ENCODE results near the gene TMEM116. TPM values are rescaled to one million over a fixed set of nuclear protein-coding genes. Genes with fewer than 3 reads are reported as not detected.
"Not testable (repeated sequence)": the region's sequence is repeated elsewhere in the genome, so short reads cannot be mapped to it uniquely, and the experiment has no call there.

TMEM116 gene
- total and polyA plus RNA-seq, 2 of the 4 experiments (the other 2 are of a cell fraction) = 5.5 to 8.4 TPM

DNA sequence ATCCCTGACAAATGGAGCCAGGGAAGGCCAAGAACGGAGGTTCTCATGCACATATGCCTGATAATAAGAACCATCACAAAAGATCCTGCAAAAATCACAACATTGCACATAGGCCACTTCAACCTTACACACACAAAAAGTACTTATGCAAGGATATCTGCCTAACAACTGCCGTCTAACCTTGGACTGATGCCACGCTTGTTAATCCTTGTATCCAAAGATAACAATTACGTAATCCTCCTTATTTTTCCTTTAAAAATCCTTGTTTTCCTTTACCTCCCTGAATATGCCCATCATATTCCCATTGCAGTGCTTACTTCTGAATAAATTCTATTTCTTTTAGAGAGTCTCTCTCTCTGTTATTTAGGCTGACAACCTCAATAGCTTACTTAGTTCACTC, 59.5 kb downstream of the TMEM116 start:
- no peak overlapping the region for H4K91ac ChIP-seq (ENCODE audit: insufficient read depth, low read depth, low read length)
- H2BK120ac ChIP-seq (ENCODE audit: low read depth, low read length) = no peak overlapping the region
- 76% methylated on average over 3 of the region's 4 CpGs; no CpG with 5 or more reads in 1 of the 2 experiments for WGBS, 2 experiments (ENCODE audit: extremely low coverage in 2 of 2, insufficient read length in 1 of 2)
- H3K9me1 ChIP-seq (ENCODE audit: insufficient read depth, low read length) = no peaks in the 10 kb centered on the region
- ChIA-PET CTCF (no interaction called here), POLR2A (ENCODE audit: unreplicated experiment) (no interaction called here)
- intact Hi-C loops (cut with micrococcal nuclease) (no loop called here), dilution Hi-C loops (cut with HindIII; ENCODE audit: low sequenced_read_pairs, unreplicated experiment) (no loop called here), in situ Hi-C loops (cut with MboI; ENCODE audit: low sequenced_read_pairs) (no loop called here)
- no peak overlapping the region for H2BK15ac ChIP-seq (ENCODE audit: low read depth, low read length)
- BruUV-seq (replicated peaks) = no TSS peak
- H2AK5ac ChIP-seq (ENCODE audit: low read depth, low read length) = no peak overlapping the region
- H3K23ac ChIP-seq (ENCODE audit: low read depth, low read length) = no peak overlapping the region
- no peaks in the 10 kb centered on the region for H3K36me3 ChIP-seq (ENCODE audit: control insufficient read depth, insufficient read depth, low read length)
- H3K56ac ChIP-seq (ENCODE audit: extremely low read depth, insufficient read depth, low read length) = no peak overlapping the region
- H4K8ac ChIP-seq (ENCODE audit: low read depth in 2 of 2, low read length in 2 of 2) = no peak overlapping the region
- H3K9me3 ChIP-seq (ENCODE audit: control insufficient read depth, insufficient read depth, low read length) = peaks cover 2% of the 10 kb centered on the region
- no peaks in the 10 kb centered on the region for H3K4me1 ChIP-seq (ENCODE audit: control insufficient read depth, insufficient read depth, low read length)
- no peak overlapping the region for H3K4ac ChIP-seq (ENCODE audit: low read depth, low read length)
- H3K79me1 ChIP-seq (ENCODE audit: low read depth in 1 of 2, low read length in 2 of 2) = no peaks in the 10 kb centered on the region
- H3K14ac ChIP-seq (replicated peaks; ENCODE audit: low read depth, low read length) = no peak overlapping the region
- no peak overlapping the region for H3K9ac ChIP-seq (ENCODE audit: low read depth, low read length)
- H3K4me2 ChIP-seq (ENCODE audit: low read depth, low read length) = no peak overlapping the region
- DNase-seq (peak; percentile 11), ATAC-seq (ENCODE audit: low read depth) (no peak)
- H2AK9ac ChIP-seq (replicated peaks; ENCODE audit: low read depth, low read length, poor library complexity) = no peak overlapping the region
- no peaks in the 10 kb centered on the region for H3K27me3 ChIP-seq (ENCODE audit: control insufficient read depth, insufficient read depth, low read length)
- no peak overlapping the region for H2BK20ac ChIP-seq (ENCODE audit: low read depth, low read length)
- no peak overlapping the region for H3K4me3 ChIP-seq (ENCODE audit: insufficient read depth, low read depth, low read length)
- H4K20me1 ChIP-seq (ENCODE audit: insufficient read depth, low read length) = no peaks in the 10 kb centered on the region
- H3K27ac ChIP-seq (ENCODE audit: insufficient read depth, low read length) = no peak overlapping the region
- no peak overlapping the region for H3K18ac ChIP-seq (ENCODE audit: low read depth, low read length)
- H4K5ac ChIP-seq (ENCODE audit: low read depth, low read length) = no peak overlapping the region
- no peak overlapping the region for H2AFZ ChIP-seq (replicated peaks; ENCODE audit: low read length, poor library complexity)
- H2BK5ac ChIP-seq (ENCODE audit: low read depth, low read length, poor library complexity, severe bottlenecking) = no peak overlapping the region
- TF ChIP-seq BHLHE40 (IDR thresholded peaks at IDR 0.05; ENCODE audit: low read depth, low read length) = no peak
- peak; percentile 51; the same call in 1 of the 2 replicates for TF ChIP-seq CEBPB (IDR thresholded peaks at IDR 0.05; ENCODE audit: low read depth, low read length)

DNA sequence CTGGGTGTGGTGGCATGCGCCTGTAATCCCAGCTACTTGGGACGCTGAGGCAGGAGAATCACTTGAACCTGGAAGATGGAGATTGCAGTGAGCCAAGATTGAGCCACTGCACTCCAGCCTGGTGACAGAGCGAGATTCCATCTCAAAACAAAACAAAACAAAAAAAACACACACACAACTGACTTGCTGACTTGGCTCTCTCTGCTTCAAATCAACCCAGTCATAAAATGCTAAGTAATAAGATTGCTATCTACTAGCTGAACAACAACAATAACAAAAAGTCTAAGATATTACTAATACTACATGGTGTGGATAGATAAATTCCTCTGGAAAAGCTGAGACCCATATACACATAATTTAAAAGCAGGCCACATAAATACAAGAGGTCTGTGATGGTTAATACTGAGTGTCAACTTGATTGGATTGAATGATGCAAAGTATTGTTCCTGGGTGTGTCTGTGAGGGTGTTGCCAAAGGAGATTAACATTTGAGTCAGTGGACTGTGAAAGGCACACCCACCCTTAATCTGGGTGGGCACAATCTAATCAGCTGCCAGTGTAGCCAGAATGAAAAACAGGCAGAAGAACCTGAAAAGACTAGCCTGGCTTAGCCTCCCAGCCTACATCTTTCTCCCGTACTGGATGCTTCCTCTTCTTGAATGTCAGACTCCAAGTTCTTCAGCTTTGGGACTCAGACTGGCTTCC, 60.7 kb downstream of the TMEM116 start:
- H3K9me3 ChIP-seq (ENCODE audit: control insufficient read depth, insufficient read depth, low read length); H4K8ac ChIP-seq (ENCODE audit: low read depth in 2 of 2, low read length in 2 of 2); H3K4me1 ChIP-seq (ENCODE audit: control insufficient read depth, insufficient read depth, low read length); H4K91ac ChIP-seq (ENCODE audit: insufficient read depth, low read depth, low read length); H3K4me3 ChIP-seq (ENCODE audit: insufficient read depth, low read depth, low read length); H3K14ac ChIP-seq (replicated peaks; ENCODE audit: low read depth, low read length); intact Hi-C loops (cut with micrococcal nuclease); H3K79me1 ChIP-seq (ENCODE audit: low read depth in 1 of 2, low read length in 2 of 2); CTCF ChIA-PET; H3K56ac ChIP-seq (ENCODE audit: extremely low read depth, insufficient read depth, low read length); H3K9me1 ChIP-seq (ENCODE audit: insufficient read depth, low read length); in situ Hi-C loops (cut with MboI; ENCODE audit: low sequenced_read_pairs); DNase-seq; H3K4me2 ChIP-seq (ENCODE audit: low read depth, low read length); H3K9ac ChIP-seq (ENCODE audit: low read depth, low read length); ATAC-seq (ENCODE audit: low read depth); H3K36me3 ChIP-seq (ENCODE audit: control insufficient read depth, insufficient read depth, low read length); H3K27me3 ChIP-seq (ENCODE audit: control insufficient read depth, insufficient read depth, low read length); H2BK15ac ChIP-seq (ENCODE audit: low read depth, low read length); H2AK9ac ChIP-seq (replicated peaks; ENCODE audit: low read depth, low read length, poor library complexity); BruUV-seq (replicated peaks); H3K27ac ChIP-seq (ENCODE audit: insufficient read depth, low read length); dilution Hi-C loops (cut with HindIII; ENCODE audit: low sequenced_read_pairs, unreplicated experiment); H3K18ac ChIP-seq (ENCODE audit: low read depth, low read length); H2AK5ac ChIP-seq (ENCODE audit: low read depth, low read length); H4K5ac ChIP-seq (ENCODE audit: low read depth, low read length); H2BK120ac ChIP-seq (ENCODE audit: low read depth, low read length); POLR2A ChIA-PET (ENCODE audit: unreplicated experiment); H4K20me1 ChIP-seq (ENCODE audit: insufficient read depth, low read length); H2BK5ac ChIP-seq (ENCODE audit: low read depth, low read length, poor library complexity, severe bottlenecking); H2BK20ac ChIP-seq (ENCODE audit: low read depth, low read length); H3K23ac ChIP-seq (ENCODE audit: low read depth, low read length); H3K4ac ChIP-seq (ENCODE audit: low read depth, low read length); H2AFZ ChIP-seq (replicated peaks; ENCODE audit: low read length, poor library complexity): not testable (repeated sequence)
- WGBS, 2 experiments (ENCODE audit: extremely low coverage in 2 of 2, insufficient read length in 1 of 2) = no CpG with 5 or more reads among the region's 4 CpGs
